BJ (cell line): ENCODE results near the gene RAB40C. TPM values are rescaled to one million over a fixed set of nuclear protein-coding genes. Genes with fewer than 3 reads are reported as not detected.

Experiments
- CTCF ChIA-PET: fragments of 350-600 bp; formaldehyde crosslinking; extraction: SDS; loops from one replicate; lab custom pipeline; 2021; ENCODE audit warnings: antibody characterized with exemption, inconsistent platforms; lab: Yijun Ruan, JAX
- POLR2A ChIA-PET: fragments of 300-600 bp; sonication (Branson Sonifier 250); formaldehyde crosslinking; extraction: SDS; loops from one replicate; lab custom pipeline; 2021; ENCODE audit warnings: antibody characterized with exemption; lab: Charles Lee
- DNase-seq: peaks from one replicate; pipeline ENCODE4 v3.0.0-alpha.2; 2011; ENCODE audit warnings: low read depth
- H3K27me3 ChIP-seq: 2 replicates; pipeline ENCODE4 v1.6.0; 2011; ENCODE audit warnings: low read length; ENCODE audit not compliant: control insufficient read depth, insufficient read depth
- H3K36me3 ChIP-seq: 2 replicates; pipeline ENCODE4 v1.5.1; 2011; ENCODE audit warnings: low read length; ENCODE audit not compliant: control insufficient read depth, insufficient read depth
- H3K4me3 ChIP-seq: 2 replicates; pipeline ENCODE4 v1.5.1; 2011; ENCODE audit warnings: low read depth, mild to moderate bottlenecking, control low read depth, low read length
- CTCF ChIP-seq: IDR thresholded peaks from 2 replicates; pipeline ENCODE4 v1.5.1; 2011; ENCODE audit warnings: low read depth, mild to moderate bottlenecking, control low read depth, inconsistent platforms, low read length, moderate library complexity; ENCODE audit not compliant: insufficient read depth
- polyA plus RNA-seq: library from polyadenylated mRNA; depleted of rRNA; stranded (reverse); fragments of >200 nt; gene quantifications from 2 replicates; pipeline ENCODE4 v1.2.3, GENCODE V29; 2011

RAB40C gene
- polyA plus RNA-seq, 1 experiment, result 7.6 TPM

- DNase-seq, result no peak
- no peak for TF ChIP-seq CTCF
- POLR2A ChIA-PET, result no interaction called here
- no peaks in the 10 kb centered on the region for H3K27me3 ChIP-seq
- peaks cover 5% of the 10 kb centered on the region for H3K36me3 ChIP-seq
- CTCF ChIA-PET, result interaction anchor here (0.7 kb wide), 1 partner anchor 1541 kb away, joined by 3 read pairs; no protein-coding TSS in a partner anchor
- no peak overlapping the region for H3K4me3 ChIP-seq
Observed at GRCh38 chr16:654034-654433, 64.2 kb downstream of the RAB40C start.

GRCh38 chr16:657487-657886 is 67.6 kb downstream of the RAB40C start:
- peaks cover 5% of the 10 kb centered on the region for H3K36me3 ChIP-seq
- no peaks in the 10 kb centered on the region for H3K27me3 ChIP-seq
- DNase-seq, result no peak
- ChIA-PET CTCF (no interaction called here), POLR2A (no interaction called here)
- no peak for TF ChIP-seq CTCF
- no peak overlapping the region for H3K4me3 ChIP-seq

- DNase-seq, result no peak
- ChIA-PET CTCF (interaction anchor here (1.7 kb wide), 1 partner anchor 65 kb away, joined by 5 read pairs; no protein-coding TSS in a partner anchor), POLR2A (no interaction called here)
- peaks cover 7% of the 10 kb centered on the region for H3K36me3 ChIP-seq
- H3K4me3 ChIP-seq, result no peak overlapping the region
- no peaks in the 10 kb centered on the region for H3K27me3 ChIP-seq
- no peak for TF ChIP-seq CTCF
Observed at GRCh38 chr16:658679-659571, 69.1 kb downstream of the RAB40C start.

GRCh38 chr16:659618-660017 is 69.8 kb downstream of the RAB40C start:
- Histone ChIP-seq H3K4me3 (no peak overlapping the region), H3K27me3 (no peaks in the 10 kb centered on the region), H3K36me3 (peaks cover 7% of the 10 kb centered on the region)
- POLR2A ChIA-PET, result no interaction called here
- TF ChIP-seq CTCF, result no peak
- CTCF ChIA-PET, result interaction anchor here (1.5 to 2.2 kb wide), 3 partner anchors 7 to 66 kb away, joined by 3 to 8 read pairs (median 5); no protein-coding TSS in a partner anchor
- DNase-seq, result no peak

DNA sequence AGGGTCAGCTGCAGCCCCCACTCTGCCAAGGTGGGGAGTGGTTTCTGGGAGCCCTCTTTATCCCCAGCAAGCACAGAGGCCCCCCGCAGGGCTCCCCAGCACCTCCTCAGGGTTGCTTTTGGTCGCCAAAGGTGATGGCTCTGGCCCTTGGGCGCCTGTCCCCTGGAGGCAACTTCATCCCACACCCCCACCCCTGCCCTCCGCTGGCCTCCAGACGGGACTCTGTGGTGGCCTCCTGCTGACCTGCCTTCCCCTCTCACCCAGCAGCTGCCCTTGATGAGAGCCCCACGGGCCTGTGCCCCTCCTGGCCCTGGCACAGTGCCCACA is 70.2 kb downstream of the RAB40C start:
- ChIA-PET CTCF (interaction anchor here (1.0 to 2.4 kb wide), 6 partner anchors 8 to 67 kb away, joined by 3 to 8 read pairs (median 4); partner anchors contain the start of genes MCRIP2 and STUB1), POLR2A (no interaction called here)
- no peaks in the 10 kb centered on the region for H3K27me3 ChIP-seq
- H3K36me3 ChIP-seq, result peaks cover 7% of the 10 kb centered on the region
- no peak overlapping the region for H3K4me3 ChIP-seq
- DNase-seq, result no peak
- no peak for TF ChIP-seq CTCF
